GM21717 (cell line): ENCODE data around the gene LCE3C.
"Not testable (repeated sequence)": the region's sequence is repeated elsewhere in the genome, so short reads cannot be mapped to it uniquely, and the experiment has no call there.

Experiments
- ATAC-seq: cut with Tn5 transposase; IDR thresholded peaks from one replicate; pipeline ENCODE4 v1.9.1; 2021; ENCODE audit warnings: mild to moderate bottlenecking, moderate library complexity; ENCODE audit not compliant: unreplicated experiment

LCE3C gene, protein sequence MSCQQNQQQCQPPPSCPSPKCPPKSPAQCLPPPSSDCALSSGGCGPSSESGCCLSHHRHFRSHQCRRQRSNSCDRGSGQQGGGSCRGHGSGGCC

GRCh38 chr1:152599934-152600333 lies at the start of gene LCE3C:
LCE3C (plus strand) TSS chr1:152600234; CDS start chr1:152600732, 498 bp downstream.
- no peak for ATAC-seq

- ATAC-seq = no peak
These were observed 34.9 kb upstream of the LCE3C start for GRCh38 chr1:152565115-152565514.

- no peak for ATAC-seq
These were observed 34.4 kb upstream of the LCE3C start for GRCh38 chr1:152565535-152566215.

GRCh38 chr1:152566681-152567080 lies 33.4 kb upstream of the LCE3C start, which contains the start of gene LCE3E:
LCE3E (minus strand) TSS chr1:152566780; CDS start chr1:152566208, 572 bp downstream.
- ATAC-seq = no peak

GRCh38 chr1:152577168-152577567 lies 22.9 kb upstream of the LCE3C start:
- no peak for ATAC-seq

GRCh38 chr1:152579526-152579925 lies 20.5 kb upstream of the LCE3C start:
- ATAC-seq = not testable (repeated sequence)

- no peak for ATAC-seq
These were observed 19.6 kb upstream of the LCE3C start, which contains the start of gene LCE3D for GRCh38 chr1:152580433-152580832. LCE3D (minus strand) TSS chr1:152580516; CDS start chr1:152579936, 580 bp downstream.

DNA sequence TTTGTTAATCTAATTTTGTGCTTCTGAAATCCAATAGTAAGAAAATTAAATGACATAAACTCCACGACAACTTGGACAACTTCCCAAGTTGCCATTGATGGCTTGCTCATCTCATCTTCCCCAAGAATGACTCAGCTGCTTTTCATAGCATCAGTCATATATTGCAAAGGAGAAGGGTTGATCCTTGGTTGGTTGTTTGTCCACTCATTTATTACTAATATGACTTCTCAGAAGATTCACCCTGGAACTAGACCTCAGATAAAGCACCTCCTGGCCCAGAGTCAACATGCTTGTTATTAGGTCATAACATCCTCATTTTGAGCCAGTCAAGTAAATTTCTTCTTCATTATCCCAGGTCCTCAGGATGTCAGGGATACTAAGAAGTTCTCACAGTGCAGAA lies 17.4 kb upstream of the LCE3C start:
- ATAC-seq = no peak

- no peak for ATAC-seq
These were observed 14.4 kb upstream of the LCE3C start for GRCh38 chr1:152585586-152585985.

DNA sequence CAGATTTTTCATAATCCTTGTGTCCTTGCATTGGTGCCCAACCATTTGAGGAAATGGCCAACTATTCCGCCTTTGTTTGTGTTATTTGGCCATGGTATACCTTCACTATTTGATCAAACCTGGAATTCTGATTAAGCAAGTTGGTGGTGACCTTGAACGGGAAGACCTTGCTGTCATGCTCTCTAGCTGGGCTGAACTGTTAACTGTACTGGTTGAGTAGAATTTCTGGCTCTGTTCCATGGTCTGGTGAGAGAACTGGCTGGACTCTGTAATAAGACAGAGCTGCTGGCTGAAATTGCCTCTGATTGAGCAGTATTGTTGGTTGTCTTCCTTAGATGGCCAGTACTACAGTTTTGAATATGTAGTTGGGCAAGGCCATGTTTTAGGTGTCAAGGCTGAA lies 3.0 kb upstream of the LCE3C start:
- no peak for ATAC-seq

DNA sequence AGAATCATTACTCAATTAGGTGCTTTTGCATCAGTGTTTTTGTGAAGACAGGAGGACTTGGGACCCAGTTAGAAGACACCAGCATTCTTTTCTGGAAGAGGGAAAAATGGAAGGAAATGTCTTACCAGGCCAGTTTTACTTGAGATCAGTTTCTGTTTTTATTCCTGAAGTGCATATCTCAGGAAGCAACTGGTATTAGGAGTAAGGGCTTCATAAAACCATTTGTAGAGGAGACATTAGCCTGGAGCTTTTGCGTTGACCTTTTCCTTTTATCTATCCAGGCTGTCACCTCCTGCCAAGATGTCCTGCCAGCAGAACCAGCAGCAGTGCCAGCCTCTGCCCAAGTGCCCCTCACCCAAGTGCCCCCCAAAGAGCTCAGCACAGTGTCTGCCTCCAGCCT lies 13.5 kb downstream of the LCE3C start, which contains the start of gene LCE3B:
LCE3B (plus strand) TSS at position 301 of the 400 bp plus-strand sequence; CDS start at position 301, 0 bp downstream.
- no peak for ATAC-seq

- no peak for ATAC-seq
These were observed 22.0 kb downstream of the LCE3C start for GRCh38 chr1:152621993-152622392.

DNA sequence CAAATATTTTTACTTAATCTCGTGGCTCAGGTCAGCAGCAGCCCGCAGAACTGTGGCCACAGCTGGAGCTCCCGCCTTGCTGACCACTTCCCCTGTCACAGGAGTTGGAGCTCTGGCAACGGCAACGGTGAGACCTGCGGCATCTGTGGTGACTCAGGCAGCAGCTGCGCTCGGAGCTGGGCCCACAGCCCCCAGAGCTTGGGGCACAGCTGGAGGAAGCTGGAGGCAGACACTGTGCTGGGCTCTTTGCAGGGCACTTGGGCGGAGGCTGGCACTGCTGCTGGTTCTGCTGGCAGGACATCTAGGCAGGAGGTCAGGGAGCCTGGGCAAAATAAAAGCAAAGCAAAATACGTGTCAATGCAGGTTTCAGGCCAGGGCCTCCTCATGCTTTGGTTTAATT lies 22.8 kb downstream of the LCE3C start, which contains the start of gene LCE3A:
LCE3A (minus strand) TSS at position 301 of the 400 bp plus-strand sequence; CDS start at position 301, 0 bp downstream.
- ATAC-seq = no peak

DNA sequence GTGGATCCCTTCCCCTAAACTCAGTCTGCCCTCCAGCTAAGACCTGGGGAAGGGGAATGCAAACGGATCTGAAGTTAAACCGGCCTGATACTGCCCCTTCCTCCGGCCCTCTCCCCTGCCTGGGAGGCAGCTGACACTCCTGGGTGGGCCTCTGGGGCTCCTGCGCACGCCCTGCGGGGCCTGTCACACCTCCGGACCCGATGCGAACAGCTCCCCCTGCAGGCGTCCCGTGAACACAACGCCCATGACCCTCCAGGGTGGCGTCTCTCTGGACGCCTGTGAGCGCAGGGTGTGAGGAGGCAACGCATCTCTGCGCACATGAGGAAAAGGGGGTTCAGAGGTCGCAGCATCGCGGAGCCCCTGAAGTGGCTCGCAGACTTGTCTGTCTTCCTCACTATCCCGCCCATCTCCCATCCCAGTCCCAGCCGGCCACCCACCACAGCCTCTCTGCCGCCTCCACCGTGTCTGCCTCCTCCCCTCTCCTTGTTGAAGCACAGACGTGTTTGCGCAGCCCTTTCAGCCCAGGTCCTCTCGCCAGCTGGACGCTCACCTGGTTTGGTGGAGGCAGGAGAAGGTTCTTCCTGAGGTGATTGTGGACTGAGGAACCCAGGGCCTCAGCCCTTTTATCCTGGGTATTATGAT lies 23.3 kb downstream of the LCE3C start:
- ATAC-seq = no peak

- no peak for ATAC-seq
These were observed 26.7 kb downstream of the LCE3C start for GRCh38 chr1:152626744-152627143.

GRCh38 chr1:152630596-152630995 lies 30.6 kb downstream of the LCE3C start:
- ATAC-seq = no peak

GRCh38 chr1:152640351-152640750 lies 40.3 kb downstream of the LCE3C start:
- no peak for ATAC-seq

DNA sequence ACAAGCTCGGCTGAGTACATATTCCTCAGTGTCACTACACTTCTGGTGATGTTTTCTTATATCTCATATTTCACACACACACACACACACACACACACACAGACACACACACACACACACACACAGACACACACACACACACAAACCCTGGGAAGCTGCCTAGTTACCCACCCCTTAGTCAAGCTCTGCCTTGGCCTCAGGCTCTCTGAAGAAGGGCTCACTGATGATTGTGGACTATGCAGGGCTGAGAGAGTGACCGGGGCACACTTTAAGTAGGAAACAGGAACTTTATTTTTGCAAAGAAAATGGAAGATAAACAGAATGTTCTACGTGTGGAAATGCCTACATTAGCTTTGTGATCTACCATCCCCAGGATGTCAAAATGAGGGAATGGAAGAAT lies 43.9 kb downstream of the LCE3C start:
- no peak for ATAC-seq

- ATAC-seq = no peak
These were observed 45.1 kb downstream of the LCE3C start for GRCh38 chr1:152645146-152645545.

GRCh38 chr1:152646656-152647055 lies 46.6 kb downstream of the LCE3C start:
- no peak for ATAC-seq
